Fibroblast of the aortic adventitia (primary cell): Measurements from ENCODE around the gene LRIG1. TPM values are rescaled to one million over a fixed set of nuclear protein-coding genes. Genes with fewer than 3 reads are reported as not detected.

Source experiments
- DNase-seq: peaks from one replicate; pipeline ENCODE4 v3.0.0-alpha.2; 2010; ENCODE audit warnings: low read depth
- H3K4me3 ChIP-seq: 2 replicates; pipeline ENCODE4 v1.5.1; 2011; ENCODE audit warnings: low read depth, mild to moderate bottlenecking, control low read depth, low read length, moderate library complexity
- total RNA-seq: library from RNA; depleted of rRNA; stranded (reverse); fragments of >200 nt; gene quantifications from 2 replicates; pipeline ENCODE4 v1.2.3, GENCODE V29; 2012; ENCODE audit warnings: low replicate concordance
- TF ChIP-seq, protein P1 (sequence below): IDR thresholded peaks from 2 replicates; pipeline ENCODE4 v1.5.1; 2011; ENCODE audit warnings: mild to moderate bottlenecking, low read length, control low read depth, inconsistent platforms; ENCODE audit not compliant: insufficient read depth

The LRIG1 gene
- total RNA-seq, 1 donor: 26.4 TPM

DNA sequence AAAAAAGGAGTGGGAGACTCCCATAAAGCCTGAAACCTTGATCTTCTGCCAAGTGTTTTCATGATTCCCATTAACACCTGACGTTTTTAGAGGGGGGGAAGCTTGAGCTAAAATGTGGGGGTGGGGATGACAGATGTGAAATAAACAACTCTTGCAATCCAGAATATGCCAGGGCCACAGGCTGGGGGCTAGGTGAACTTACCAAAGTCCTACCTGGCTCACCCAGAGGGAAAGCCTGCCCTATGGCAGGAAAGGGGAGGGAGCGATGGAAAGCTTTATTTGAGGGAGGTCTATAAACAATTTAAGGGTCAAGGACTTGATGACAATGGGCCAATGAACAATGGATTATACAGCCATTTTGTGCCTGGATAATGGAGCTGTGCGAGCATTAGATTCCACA lies 108.3 kb downstream of the LRIG1 start:
- H3K4me3 ChIP-seq: no peak overlapping the region
- no peak for DNase-seq
- TF ChIP-seq, protein P1, sequence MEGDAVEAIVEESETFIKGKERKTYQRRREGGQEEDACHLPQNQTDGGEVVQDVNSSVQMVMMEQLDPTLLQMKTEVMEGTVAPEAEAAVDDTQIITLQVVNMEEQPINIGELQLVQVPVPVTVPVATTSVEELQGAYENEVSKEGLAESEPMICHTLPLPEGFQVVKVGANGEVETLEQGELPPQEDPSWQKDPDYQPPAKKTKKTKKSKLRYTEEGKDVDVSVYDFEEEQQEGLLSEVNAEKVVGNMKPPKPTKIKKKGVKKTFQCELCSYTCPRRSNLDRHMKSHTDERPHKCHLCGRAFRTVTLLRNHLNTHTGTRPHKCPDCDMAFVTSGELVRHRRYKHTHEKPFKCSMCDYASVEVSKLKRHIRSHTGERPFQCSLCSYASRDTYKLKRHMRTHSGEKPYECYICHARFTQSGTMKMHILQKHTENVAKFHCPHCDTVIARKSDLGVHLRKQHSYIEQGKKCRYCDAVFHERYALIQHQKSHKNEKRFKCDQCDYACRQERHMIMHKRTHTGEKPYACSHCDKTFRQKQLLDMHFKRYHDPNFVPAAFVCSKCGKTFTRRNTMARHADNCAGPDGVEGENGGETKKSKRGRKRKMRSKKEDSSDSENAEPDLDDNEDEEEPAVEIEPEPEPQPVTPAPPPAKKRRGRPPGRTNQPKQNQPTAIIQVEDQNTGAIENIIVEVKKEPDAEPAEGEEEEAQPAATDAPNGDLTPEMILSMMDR: no peak

DNA sequence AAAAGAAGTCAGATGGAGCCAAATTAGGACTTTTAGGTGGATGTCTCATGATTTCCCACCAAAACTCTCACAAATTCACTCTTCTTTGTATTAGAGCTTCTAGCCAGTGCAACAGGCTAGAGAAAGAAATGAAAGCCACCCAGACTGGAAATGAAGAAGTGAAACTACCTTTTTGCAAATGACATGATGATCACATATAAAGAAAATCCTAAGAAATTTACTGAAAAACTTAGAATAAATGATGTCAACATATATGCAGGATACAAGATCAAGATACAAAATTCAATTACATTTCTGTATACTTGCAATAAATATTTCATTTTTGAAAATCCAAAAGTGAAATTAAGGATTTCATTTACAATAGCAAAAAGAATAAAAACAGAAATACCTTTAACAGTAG lies 110.8 kb downstream of the LRIG1 start:
- no peak overlapping the region for H3K4me3 ChIP-seq
- no peak for DNase-seq
- TF ChIP-seq, protein P1: no peak

DNA sequence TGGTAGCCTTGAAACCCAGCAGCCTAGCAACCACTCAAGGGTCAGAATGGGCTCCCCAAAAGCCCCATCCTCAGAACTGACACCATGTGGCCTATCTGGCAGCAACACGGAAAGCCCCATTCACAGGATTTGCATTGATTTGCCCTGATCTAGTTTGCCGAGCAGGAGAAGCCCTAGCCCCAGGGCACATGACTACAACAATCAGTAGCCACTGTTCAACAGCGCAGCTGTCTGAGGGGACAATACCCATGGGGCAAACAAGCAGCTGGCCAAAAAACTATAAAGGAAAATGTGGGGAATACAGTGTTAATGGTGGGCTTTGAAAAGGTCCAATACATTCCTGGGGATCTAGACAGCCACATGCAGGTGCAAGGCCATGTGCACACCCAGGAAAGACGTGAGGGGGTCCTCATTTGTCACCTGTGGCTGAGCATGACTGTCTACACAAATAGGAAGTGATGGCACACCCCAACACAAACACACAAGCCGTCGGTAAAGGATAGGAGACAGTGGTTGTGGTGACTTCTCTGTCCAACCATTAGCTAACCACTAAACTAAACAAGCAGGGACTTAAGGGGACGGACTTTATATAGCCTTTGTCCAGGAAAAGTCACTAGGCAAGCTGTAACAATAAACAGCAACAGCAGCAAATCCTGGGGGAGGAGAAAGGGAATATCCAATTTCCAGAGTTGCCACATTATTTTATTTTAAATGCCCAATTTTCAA lies 113.7 kb downstream of the LRIG1 start:
- H3K4me3 ChIP-seq: no peak overlapping the region
- TF ChIP-seq, protein P1: no peak
- DNase-seq: no peak

DNA sequence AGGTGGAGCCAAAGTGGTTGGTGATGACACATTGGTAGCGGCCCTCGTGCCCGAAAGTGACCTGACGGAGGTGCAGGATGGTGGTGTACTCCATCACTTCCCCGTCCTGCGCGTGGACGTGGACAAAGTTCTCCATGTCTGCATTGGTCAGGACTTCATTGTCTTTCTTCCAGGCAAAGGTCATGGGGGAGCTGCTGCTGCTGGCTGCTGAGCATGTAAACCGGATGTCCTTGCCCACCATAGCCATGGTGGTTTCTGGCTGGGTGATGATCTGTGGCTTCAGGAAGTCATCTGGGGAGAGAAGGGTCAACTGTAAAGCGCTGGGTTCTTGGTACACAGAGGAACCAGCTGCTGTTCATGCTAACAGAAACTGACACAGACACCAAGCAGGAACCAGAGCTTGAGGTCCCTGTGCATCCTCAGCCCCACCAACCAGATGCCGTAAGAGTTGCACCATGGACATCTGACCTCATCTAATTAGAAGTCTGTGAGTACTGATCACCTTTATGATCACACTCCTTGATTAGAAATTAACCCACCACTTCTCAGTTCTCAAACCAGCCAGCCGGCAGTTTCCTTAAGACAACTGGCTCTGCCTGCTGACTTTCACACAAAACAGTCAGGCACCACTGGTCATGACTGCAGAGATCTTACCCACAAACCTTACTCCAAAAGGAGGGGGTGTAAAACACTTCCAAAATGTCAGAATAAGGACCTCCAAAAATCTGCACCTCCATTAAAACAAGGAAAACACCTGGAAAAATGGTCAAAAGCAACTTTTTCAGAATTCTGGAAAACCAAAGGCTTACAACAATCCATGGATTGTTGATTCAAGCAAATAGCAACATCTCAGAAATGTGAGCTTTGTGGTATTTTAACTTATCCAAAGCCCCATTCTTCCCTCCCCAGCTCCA lies 114.6 kb downstream of the LRIG1 start:
- no peak overlapping the region for H3K4me3 ChIP-seq
- TF ChIP-seq, protein P1: no peak
- DNase-seq: no peak

DNA sequence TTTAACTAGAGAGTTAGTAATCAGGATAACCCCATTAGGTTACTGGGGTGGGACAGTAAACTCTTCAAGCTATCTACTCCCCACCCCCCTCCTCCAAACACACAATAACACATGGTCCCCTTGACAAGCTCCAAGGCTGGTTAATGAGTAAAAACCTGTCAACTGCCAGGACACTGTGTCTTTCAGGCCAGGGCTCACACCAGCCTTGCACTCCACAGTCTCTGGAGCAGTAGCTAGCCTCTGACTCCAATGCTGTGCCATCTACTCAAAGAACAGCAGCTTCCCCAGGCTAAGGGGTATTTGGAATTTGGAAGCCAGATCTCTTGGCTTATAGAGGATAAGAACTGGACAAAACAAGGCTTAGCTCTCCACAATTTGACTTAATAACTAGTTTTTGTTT lies 115.8 kb downstream of the LRIG1 start:
- H3K4me3 ChIP-seq: no peak overlapping the region
- TF ChIP-seq, protein P1: no peak
- DNase-seq: no peak

DNA sequence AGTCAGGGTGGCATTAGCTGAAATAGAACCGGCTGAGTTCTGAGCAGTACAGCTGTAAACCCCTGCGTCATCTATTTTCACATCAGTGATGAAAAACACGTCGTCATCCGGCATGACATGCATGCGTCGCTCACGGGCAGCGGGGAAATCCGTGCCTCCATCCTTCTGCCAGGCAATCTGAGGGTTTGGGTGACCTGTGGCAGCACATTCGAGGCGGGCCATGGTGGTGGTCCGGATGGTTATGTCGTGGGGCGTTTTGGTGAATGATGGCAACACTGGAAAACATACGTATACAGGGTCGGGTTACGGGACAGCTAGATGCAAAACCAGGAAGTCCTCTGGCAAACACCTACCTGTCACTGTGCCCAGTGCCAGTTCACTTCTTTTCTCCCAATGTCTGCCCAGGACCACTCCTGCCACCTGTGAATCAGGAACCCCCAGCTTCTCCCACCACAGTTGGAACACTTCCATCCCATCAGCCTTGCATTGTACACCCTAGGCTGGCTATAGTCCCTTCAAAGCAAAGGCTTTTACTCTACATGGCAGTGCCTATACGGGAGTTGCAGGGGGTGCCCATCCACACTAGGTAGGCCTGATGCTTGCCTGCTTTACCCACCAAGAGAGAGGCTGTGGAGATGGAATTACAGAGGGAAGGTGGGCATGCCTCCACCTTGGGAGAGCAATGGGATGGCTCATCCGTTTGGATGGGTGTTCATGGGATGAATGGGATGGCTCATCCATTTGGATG lies 116.7 kb downstream of the LRIG1 start:
- no peak overlapping the region for H3K4me3 ChIP-seq
- TF ChIP-seq, protein P1: no peak
- no peak for DNase-seq
